GM12878 (cell line): Measurements from ENCODE around the gene NAA60. TPM values are rescaled to one million over a fixed set of nuclear protein-coding genes. Genes with fewer than 3 reads are reported as not detected.

Experiments
- ATAC-seq: fragments of 200-7000 bp; cut with Tn5 transposase; 3 replicates; pipeline ENCODE4 v1.9.1; 2020; ENCODE audit warnings: mild to moderate bottlenecking, moderate library complexity
- BruUV-seq: library from RNA; stranded (reverse); fragments of 400-500 nt; replicated peaks from 2 replicates; lab custom pipeline; 2021; lab: Mats Ljungman, UMichigan
- CTCF ChIA-PET: fragments of 300-600 bp; sonication (Branson Sonifier 250); formaldehyde crosslinking; extraction: SDS; loops from one replicate; lab custom pipeline; 2021; ENCODE audit warnings: inconsistent platforms; lab: Yijun Ruan, JAX
- POLR2A ChIA-PET: fragments of 350-600 bp; formaldehyde crosslinking; extraction: SDS; loops from one replicate; lab custom pipeline; 2021; ENCODE audit warnings: inconsistent platforms; lab: Charles Lee
- RAD21 ChIA-PET: fragments of 300-600 bp; sonication (Branson Sonifier 250); formaldehyde crosslinking; loops from one replicate; lab custom pipeline; 2023; ENCODE audit warnings: antibody characterized with exemption; ENCODE audit not compliant: unreplicated experiment; lab: Charles Lee
- SMC1A ChIA-PET: fragments of 300-600 bp; sonication (Branson Sonifier 250); formaldehyde crosslinking; loops from one replicate; lab custom pipeline; 2023; ENCODE audit not compliant: unreplicated experiment, uncharacterized antibody; lab: Charles Lee
- DNase-seq: peaks from one replicate; pipeline ENCODE4 v3.0.0-alpha.2; 2011; ENCODE audit warnings: low read depth, low spot score
- FAIRE-seq: peaks from 3 replicates; lab custom pipeline; 2011; peaks lifted over from hg19 to GRCh38; lab: Jason Lieb, UNC
- H2AFZ ChIP-seq: 2 replicates; pipeline ENCODE4 v1.6.0; 2011; ENCODE audit warnings: low read depth, low read length, control low read depth; ENCODE audit not compliant: control insufficient read depth
- H3K27ac ChIP-seq: 2 replicates; pipeline ENCODE4 v1.5.1; 2011; ENCODE audit warnings: control low read depth; ENCODE audit not compliant: control insufficient read depth, insufficient read depth
- H3K27me3 ChIP-seq, 2 experiments: replicated peaks in 1 of 2; 2 replicates each; pipeline versions ENCODE4 v1.6.0 to v1.6.1; 2011; ENCODE audit warnings: low read length in 1 of 2; ENCODE audit not compliant: control insufficient read depth in 2 of 2, insufficient read depth in 2 of 2
- H3K36me3 ChIP-seq, 2 experiments: 2 replicates each; pipeline ENCODE4 v1.5.1; 2011; ENCODE audit warnings: low read length in 1 of 2; ENCODE audit not compliant: control insufficient read depth in 2 of 2, insufficient read depth in 2 of 2
- H3K4me1 ChIP-seq: 2 replicates; pipeline ENCODE4 v1.6.1; 2011; ENCODE audit warnings: mild to moderate bottlenecking, low read length, moderate library complexity, mixed read lengths; ENCODE audit not compliant: control insufficient read depth, insufficient read depth
- H3K4me2 ChIP-seq: 2 replicates; pipeline ENCODE4 v1.6.0; 2011; ENCODE audit warnings: control low read depth; ENCODE audit not compliant: control insufficient read depth, insufficient read depth
- H3K4me3 ChIP-seq: fragments of 200-600 bp; sonication (generic); 2 replicates; pipeline ENCODE4 v1.5.1; 2016
- H3K79me2 ChIP-seq: 2 replicates; pipeline ENCODE4 v1.6.0; 2011; ENCODE audit warnings: low read length; ENCODE audit not compliant: control insufficient read depth, insufficient read depth
- H3K9ac ChIP-seq: 2 replicates; pipeline ENCODE4 v1.8.0; 2011; ENCODE audit warnings: low read length, control low read depth, mixed read lengths; ENCODE audit not compliant: control insufficient read depth, insufficient read depth
- H3K9me3 ChIP-seq: replicated peaks from 3 replicates; pipeline ENCODE4 v1.5.1; 2011; ENCODE audit warnings: mild to moderate bottlenecking, low read length; ENCODE audit not compliant: control insufficient read depth, insufficient read depth
- H4K20me1 ChIP-seq: 2 replicates; pipeline ENCODE4 v1.6.0; 2011; ENCODE audit not compliant: control insufficient read depth, insufficient read depth
- CREM ChIP-seq: IDR thresholded peaks from 2 replicates; pipeline ENCODE4 v1.6.1; 2014; ENCODE audit warnings: antibody characterized with exemption, low read depth
- NR2C1 ChIP-seq: fragments of 450-650 bp; IDR thresholded peaks from 2 replicates; pipeline ENCODE4 v1.6.1; 2017; ENCODE audit warnings: antibody characterized with exemption, mild to moderate bottlenecking, moderate library complexity
- PKNOX1 ChIP-seq: fragments of 450-650 bp; IDR thresholded peaks from 2 replicates; pipeline ENCODE4 v1.6.1; 2016; ENCODE audit warnings: mild to moderate bottlenecking
- SUZ12 ChIP-seq: fragments of 200-600 bp; sonication (generic); IDR thresholded peaks from one replicate; pipeline ENCODE4 v1.6.1; 2018; ENCODE audit warnings: antibody characterized with exemption, mild to moderate bottlenecking; ENCODE audit not compliant: unreplicated experiment
- TAF1 ChIP-seq: IDR thresholded peaks from 2 replicates; pipeline ENCODE4 v1.6.1; 2011; ENCODE audit warnings: mild to moderate bottlenecking, low read depth, low read length, borderline replicate concordance
- TCF12 ChIP-seq: IDR thresholded peaks from 2 replicates; pipeline ENCODE4 v1.6.1; 2011; ENCODE audit warnings: low read depth, mild to moderate bottlenecking, low read length
- WRNIP1 ChIP-seq: IDR thresholded peaks from 2 replicates; pipeline ENCODE4 v1.6.1; 2011; ENCODE audit warnings: low read depth, low read length, improper control_type of control experiment, borderline replicate concordance
- ZNF207 ChIP-seq: fragments of 450-650 bp; IDR thresholded peaks from 2 replicates; pipeline ENCODE4 v1.6.1; 2014; ENCODE audit warnings: antibody characterized with exemption, mild to moderate bottlenecking, borderline replicate concordance
- WGBS: methylation state at CpG from one replicate; pipeline ENCODE4 v1.1.6; 2016; ENCODE audit warnings: low lambda C conversion rate; ENCODE audit not compliant: insufficient replicate concordance, insufficient coverage; ENCODE audit errors: missing lambda C conversion rate; 5-methylcytosine and 5-hydroxymethylcytosine counted together
- in situ Hi-C: fragments of 300-500 bp; cut with MboI; formaldehyde crosslinking; loops from 9 replicates; pipeline ENCODE4 v1.14.3; 2018; ENCODE audit warnings: mixed read lengths
- intact Hi-C: fragments of 100-400 bp; cut with micrococcal nuclease; formaldehyde crosslinking; loops from one replicate; pipeline ENCODE4 v1.14.2; 2022; ENCODE audit not compliant: unreplicated experiment
- polyA plus RNA-seq, 11 experiments: library from polyadenylated mRNA; depleted of rRNA in 4 of 11; unstranded in 6 of 11; stranded (reverse) in 5 of 11; fragments of >200 nt; fragmentation: Nextera tagmentation in 4 of 11; fragmentation: Illumina TruSeq in 1 of 11; extraction: Ambion mirVana in 4 of 11; extraction: Trizol in 1 of 11; gene quantifications; 1 replicate in 1 of 11; 2 replicates in 10 of 11; pipeline versions ENCODE4 v1.2.1 to v1.2.3, GENCODE V29; 2011 to 2016; ENCODE audit warnings: inconsistent platforms in 2 of 11, missing spikeins in 2 of 11, low read depth in 1 of 11
- total RNA-seq, 4 experiments: library from RNA; depleted of rRNA in 3 of 4; stranded (reverse); fragments of >200 nt in 3 of 4; fragmentation: Illumina TruSeq in 1 of 4; extraction: Trizol in 1 of 4; gene quantifications; 2 replicates each; pipeline versions ENCODE4 v1.2.1 to v1.2.3, GENCODE V29; 2013 to 2021

NAA60 gene
- total and polyA plus RNA-seq, 10 of the 15 experiments (the other 5 are each of a cell fraction or from before 2014, with no cell fraction given), result 6.2 to 43.1 (median 34.6) TPM

GRCh38 chr16:3482659-3483241 is 39.3 kb downstream of the NAA60 start (continued):
- TF ChIP-seq CREM (no peak), ZNF207 (no peak), SUZ12 (no peak)

- H3K4me1 ChIP-seq, result no peaks in the 10 kb centered on the region
- TF ChIP-seq WRNIP1 (no peak), TCF12 (no peak), NR2C1 (no peak), TAF1 (no peak), PKNOX1 (no peak)
- H3K79me2 ChIP-seq, result no peaks in the 10 kb centered on the region
- 95% methylated on average over 29 of the region's 30 CpGs for WGBS
- ATAC-seq (no peak), DNase-seq (no peak), FAIRE-seq (no peak)
- H3K4me2 ChIP-seq, result no peak overlapping the region
- ChIA-PET RAD21 (no interaction called here), SMC1A (no interaction called here), CTCF (interaction anchor here (0.5 kb wide), 1 partner anchor 13 kb away, joined by 3 read pairs; no protein-coding TSS in a partner anchor), POLR2A (interaction anchor here (0.5 kb wide), 1 partner anchor 204 kb away, joined by 3 read pairs; no protein-coding TSS in a partner anchor)
- in situ Hi-C loops, result no loop called here
- H2AFZ ChIP-seq, result no peak overlapping the region
- H3K9me3 ChIP-seq, result no peaks in the 10 kb centered on the region
- no peak overlapping the region for H3K9ac ChIP-seq
- H3K4me3 ChIP-seq, result no peak overlapping the region
- H4K20me1 ChIP-seq, result no peaks in the 10 kb centered on the region
- no peak overlapping the region for H3K27ac ChIP-seq
- BruUV-seq, result no TSS peak
- H3K27me3 ChIP-seq, result no peaks in the 10 kb centered on the region
- H3K36me3 ChIP-seq, result peaks cover 0 to 42% of the 10 kb centered on the region in 2 experiments; a peak in 3 of 4 replicates
- intact Hi-C loops, result no loop called here
Observed at GRCh38 chr16:3484318-3485096, 41.0 kb downstream of the NAA60 start.
